Nephron (organoid): Measurements from ENCODE around the gene UBE2E1.

Experiments used
- H3K27ac Mint-ChIP-seq, 3 experiments: 2 replicates each; pipeline ENCODE4 v1.8.0; 2020; ENCODE audit warnings: mixed read lengths in 3 of 3, mild to moderate bottlenecking in 2 of 3, moderate library complexity in 1 of 3
- H3K27me3 Mint-ChIP-seq: 2 replicates; pipeline ENCODE4 v1.8.0; 2021; ENCODE audit warnings: low read depth, mild to moderate bottlenecking, moderate library complexity, mixed read lengths
- H3K36me3 Mint-ChIP-seq: 2 replicates; pipeline ENCODE4 v1.8.0; 2020; ENCODE audit warnings: low read depth, mixed read lengths
- H3K4me1 Mint-ChIP-seq: 2 replicates; pipeline ENCODE4 v1.8.0; 2020; ENCODE audit warnings: mixed read lengths
- H3K4me3 Mint-ChIP-seq, 3 experiments: 2 replicates each; pipeline ENCODE4 v1.8.0; 2020; ENCODE audit warnings: mild to moderate bottlenecking in 3 of 3, mixed read lengths in 3 of 3, moderate library complexity in 2 of 3
- H3K9me3 Mint-ChIP-seq: 2 replicates; pipeline ENCODE4 v1.8.0; 2020; ENCODE audit warnings: mixed read lengths
- TF ChIP-seq, protein P1 (sequence below), 3 experiments: fragments of 200-600 bp; sonication (generic); IDR thresholded peaks; one replicate each; pipeline ENCODE4 v1.5.0; 2021; ENCODE audit warnings: antibody characterized with exemption in 3 of 3; ENCODE audit not compliant: unreplicated experiment in 3 of 3

UBE2E1 gene

GRCh38 chr3:23805633-23806533 is at the start of gene UBE2E1:
TSS of gene UBE2E1 (plus strand) at chr3:23805955. CDS start at chr3:23807270, 1,315 bp downstream.
- Mint-ChIP-seq H3K4me3 (peak within 1 kb of the TSS; percentile 98 to 99 (median 99)), H3K9me3 (no peaks in the 10 kb centered on the region), H3K27ac (peak within 1 kb of the TSS; percentile 98), H3K27me3 (peaks cover 4% of the 10 kb centered on the region), H3K36me3 (peaks cover 19% of the 10 kb centered on the region), H3K4me1 (peaks cover 38% of the 10 kb centered on the region)
- TF ChIP-seq, protein P1, sequence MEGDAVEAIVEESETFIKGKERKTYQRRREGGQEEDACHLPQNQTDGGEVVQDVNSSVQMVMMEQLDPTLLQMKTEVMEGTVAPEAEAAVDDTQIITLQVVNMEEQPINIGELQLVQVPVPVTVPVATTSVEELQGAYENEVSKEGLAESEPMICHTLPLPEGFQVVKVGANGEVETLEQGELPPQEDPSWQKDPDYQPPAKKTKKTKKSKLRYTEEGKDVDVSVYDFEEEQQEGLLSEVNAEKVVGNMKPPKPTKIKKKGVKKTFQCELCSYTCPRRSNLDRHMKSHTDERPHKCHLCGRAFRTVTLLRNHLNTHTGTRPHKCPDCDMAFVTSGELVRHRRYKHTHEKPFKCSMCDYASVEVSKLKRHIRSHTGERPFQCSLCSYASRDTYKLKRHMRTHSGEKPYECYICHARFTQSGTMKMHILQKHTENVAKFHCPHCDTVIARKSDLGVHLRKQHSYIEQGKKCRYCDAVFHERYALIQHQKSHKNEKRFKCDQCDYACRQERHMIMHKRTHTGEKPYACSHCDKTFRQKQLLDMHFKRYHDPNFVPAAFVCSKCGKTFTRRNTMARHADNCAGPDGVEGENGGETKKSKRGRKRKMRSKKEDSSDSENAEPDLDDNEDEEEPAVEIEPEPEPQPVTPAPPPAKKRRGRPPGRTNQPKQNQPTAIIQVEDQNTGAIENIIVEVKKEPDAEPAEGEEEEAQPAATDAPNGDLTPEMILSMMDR (IDR thresholded peaks at IDR 0.05; ENCODE audit: unreplicated experiment in 3 of 3): no peak

DNA sequence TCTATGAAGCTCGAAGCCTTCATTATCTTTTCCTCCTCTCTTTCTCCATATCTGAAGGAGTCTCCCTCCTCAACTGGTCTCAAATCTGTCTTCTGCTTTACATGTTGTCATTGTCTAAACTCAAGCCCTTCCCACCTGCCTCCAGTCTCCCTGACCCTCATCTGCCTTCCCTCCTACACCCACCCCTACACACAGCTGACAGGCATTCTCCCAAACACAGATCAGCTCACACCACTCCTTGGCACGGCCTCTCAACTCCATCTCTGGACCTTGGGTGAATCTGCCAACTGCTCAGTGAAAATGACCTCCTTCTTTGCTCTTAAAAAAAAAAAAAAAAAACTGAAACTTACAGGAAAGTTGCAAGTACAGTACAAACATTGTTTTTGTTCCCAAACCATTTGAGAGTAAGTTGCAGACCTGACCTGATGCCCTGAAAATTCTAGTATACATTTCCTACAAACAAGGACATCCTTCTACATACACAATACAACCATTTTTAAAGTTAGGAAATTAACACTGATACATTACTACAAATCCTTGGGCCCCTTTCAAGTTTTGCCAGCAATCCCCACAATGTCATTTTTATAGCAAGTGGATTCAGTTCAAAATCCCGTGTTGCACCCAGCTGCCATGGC is 49.4 kb upstream of the UBE2E1 start:
- Mint-ChIP-seq H3K4me1 (peaks cover 36% of the 10 kb centered on the region), H3K36me3 (no peaks in the 10 kb centered on the region), H3K27me3 (no peaks in the 10 kb centered on the region), H3K27ac (peak overlapping the region; percentile 27 to 61 (median 48)), H3K4me3 (peak overlapping the region in 1 of 3 experiments; percentile 2), H3K9me3 (no peaks in the 10 kb centered on the region)
- TF ChIP-seq, protein P1 (IDR thresholded peaks at IDR 0.05; ENCODE audit: unreplicated experiment in 3 of 3): no peak

DNA sequence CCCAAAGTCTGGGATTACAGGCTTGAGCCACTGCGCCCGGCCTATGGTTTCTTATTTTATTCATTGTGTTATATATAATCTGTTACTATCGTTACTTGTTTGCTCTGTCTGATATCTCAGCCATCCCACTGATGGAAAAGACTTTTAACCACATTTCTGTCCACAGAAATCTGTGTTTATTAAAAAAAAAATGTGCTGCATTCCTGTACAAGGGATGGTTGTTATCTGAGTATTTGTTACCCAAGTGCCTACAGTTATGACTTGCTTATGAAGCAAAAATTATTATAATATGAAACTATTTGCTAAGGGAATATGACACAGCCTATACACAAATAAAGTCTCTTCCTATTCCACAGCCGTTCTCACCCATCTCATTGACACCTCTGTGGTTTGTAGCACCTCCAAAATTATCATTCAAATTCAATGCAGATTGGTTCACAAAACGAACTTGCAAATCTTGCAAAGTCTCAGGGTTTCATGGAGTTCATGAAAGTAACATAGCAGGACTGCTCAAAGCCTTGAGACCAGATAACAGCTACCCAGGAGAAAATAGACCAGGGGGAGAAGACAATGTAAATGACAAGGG is 47.4 kb upstream of the UBE2E1 start:
- Mint-ChIP-seq H3K27me3 (no peaks in the 10 kb centered on the region), H3K4me1 (peaks cover 48% of the 10 kb centered on the region), H3K27ac (peak overlapping the region in 1 of 3 experiments; percentile 7), H3K4me3 (no peak overlapping the region), H3K36me3 (no peaks in the 10 kb centered on the region), H3K9me3 (no peaks in the 10 kb centered on the region)
- TF ChIP-seq, protein P1 (IDR thresholded peaks at IDR 0.05; ENCODE audit: unreplicated experiment in 3 of 3): no peak

- Mint-ChIP-seq H3K36me3 (no peaks in the 10 kb centered on the region), H3K27me3 (peaks cover 3% of the 10 kb centered on the region), H3K4me3 (no peak overlapping the region), H3K27ac (peak overlapping the region in 2 of 3 experiments; percentile 6 to 99), H3K4me1 (peaks cover 51% of the 10 kb centered on the region), H3K9me3 (no peaks in the 10 kb centered on the region)
- TF ChIP-seq, protein P1 (IDR thresholded peaks at IDR 0.05; ENCODE audit: unreplicated experiment in 3 of 3): no peak
Observed at GRCh38 chr3:23760325-23760724, 45.4 kb upstream of the UBE2E1 start.

DNA sequence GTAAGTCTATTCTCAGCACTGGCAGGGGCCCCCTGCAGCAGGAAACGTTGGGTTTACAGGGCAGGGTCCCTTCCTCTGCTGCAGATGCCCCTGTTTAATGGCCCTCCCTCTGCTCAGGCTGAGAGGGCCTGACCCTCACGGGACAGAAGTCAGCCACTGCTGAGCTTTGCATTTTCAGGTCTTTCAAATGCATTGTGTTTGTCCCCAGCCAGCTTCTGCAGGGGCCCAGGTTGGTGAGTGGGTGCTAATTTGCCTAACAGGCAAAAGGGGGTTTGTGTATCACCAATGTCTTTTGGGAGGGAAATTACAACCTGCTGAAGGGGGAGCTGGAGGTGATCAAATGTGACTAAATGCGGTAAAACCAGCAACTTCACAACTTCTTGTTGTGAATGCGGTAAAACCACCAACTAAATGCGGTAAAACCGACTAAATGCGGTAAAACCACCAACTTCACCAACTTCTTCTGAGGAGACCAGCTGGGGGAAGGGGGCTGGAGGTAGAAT is 44.8 kb upstream of the UBE2E1 start:
- Mint-ChIP-seq H3K27me3 (peaks cover 3% of the 10 kb centered on the region), H3K36me3 (no peaks in the 10 kb centered on the region), H3K4me3 (no peak overlapping the region), H3K27ac (peak overlapping the region in 2 of 3 experiments; percentile 98 to 99), H3K9me3 (no peaks in the 10 kb centered on the region), H3K4me1 (peaks cover 52% of the 10 kb centered on the region)
- TF ChIP-seq, protein P1 (IDR thresholded peaks at IDR 0.05; ENCODE audit: unreplicated experiment in 3 of 3): no peak
